ENCODE results near the gene RAB33A. TPM values are rescaled to one million over a fixed set of nuclear protein-coding genes. Genes with fewer than 3 reads are reported as not detected.

The RAB33A gene
- total RNA-seq, 1 experiment from 2014 or later: not detected

DNA sequence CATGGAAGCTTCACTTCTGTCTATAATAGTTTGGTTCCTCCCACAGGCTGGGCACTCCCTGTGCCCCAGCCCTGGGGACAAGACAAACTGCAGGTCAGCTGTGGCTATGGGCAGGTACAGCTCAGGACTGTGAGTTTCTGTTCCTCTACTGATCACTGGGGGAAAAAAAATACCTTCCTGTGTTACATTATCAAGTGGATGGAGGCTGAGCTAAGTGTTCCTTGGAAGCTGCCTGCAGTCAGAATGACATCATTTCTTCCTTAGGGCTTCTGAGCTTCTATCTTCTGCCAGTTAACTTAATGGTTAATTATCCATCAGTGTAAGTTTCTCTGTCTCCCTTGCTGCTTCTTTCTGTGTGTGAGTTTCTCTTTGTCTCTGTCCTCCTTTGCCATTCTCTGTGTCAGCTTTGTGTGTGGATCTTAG lies 4.6 kb downstream of the RAB33A start:
- no peak overlapping the region for H3K27ac ChIP-seq (ENCODE audit: low read depth, low read length)
- H3K9me3 ChIP-seq (ENCODE audit: control insufficient read depth in 1 of 2, insufficient read depth in 1 of 2, low read depth in 1 of 2, low read length in 2 of 2): no peaks in the 10 kb centered on the region
- no peaks in the 10 kb centered on the region for H4K20me1 ChIP-seq (ENCODE audit: insufficient read depth)
- H2AFZ ChIP-seq (ENCODE audit: low read depth, low read length, poor library complexity, severe bottlenecking): no peak overlapping the region
- H3K36me3 ChIP-seq (ENCODE audit: control insufficient read depth in 1 of 2, insufficient read depth in 2 of 2, low read length in 2 of 2): no peaks in the 10 kb centered on the region
- DNase-seq (ENCODE audit: low read depth, low spot score): no peak
- ChIA-PET RAD21 (ENCODE audit: low non-redundant PET in 1 of 2, low total read pairs in 2 of 2, uncharacterized antibody in 2 of 2, unreplicated experiment in 2 of 2) (no interaction called here), CTCF (no interaction called here), POLR2A (no interaction called here)
- intact Hi-C loops (cut with micrococcal nuclease): no loop called here
- no peak overlapping the region for H3K9ac ChIP-seq (ENCODE audit: low read length)
- no TSS peak for BruUV-seq (replicated peaks)
- no peaks in the 10 kb centered on the region for H3K9me2 ChIP-seq (ENCODE audit: insufficient read depth)
- H3K4me2 ChIP-seq (ENCODE audit: low read length): no peak overlapping the region
- ATAC-seq: no peak
- TF ChIP-seq EZH2phosphoT487 (IDR thresholded peaks at IDR 0.05; ENCODE audit: borderline replicate concordance) (no peak), CEBPB (IDR thresholded peaks at IDR 0.05; ENCODE audit: low read depth) (no peak), ZFX (IDR thresholded peaks at IDR 0.05) (no peak), POLR2AphosphoS5 (IDR thresholded peaks at IDR 0.05; ENCODE audit: low read depth, low read length) (no peak), TCF7L2 (IDR thresholded peaks at IDR 0.05; ENCODE audit: borderline replicate concordance, extremely low read depth, insufficient read depth, insufficient read length) (no peak), SIN3A (IDR thresholded peaks at IDR 0.05; ENCODE audit: low read depth) (no peak), SP1 (IDR thresholded peaks at IDR 0.05; ENCODE audit: low read depth) (no peak), EGR1 (IDR thresholded peaks at IDR 0.05; ENCODE audit: low read depth) (no peak), ZBTB33 (IDR thresholded peaks at IDR 0.05; ENCODE audit: extremely low read depth, insufficient replicate concordance, low read length) (no peak), POLR2A (IDR thresholded peaks at IDR 0.05; ENCODE audit: borderline replicate concordance, extremely low read depth, insufficient read depth, insufficient read length) (no peak)
- TF ChIP-seq, protein P1, sequence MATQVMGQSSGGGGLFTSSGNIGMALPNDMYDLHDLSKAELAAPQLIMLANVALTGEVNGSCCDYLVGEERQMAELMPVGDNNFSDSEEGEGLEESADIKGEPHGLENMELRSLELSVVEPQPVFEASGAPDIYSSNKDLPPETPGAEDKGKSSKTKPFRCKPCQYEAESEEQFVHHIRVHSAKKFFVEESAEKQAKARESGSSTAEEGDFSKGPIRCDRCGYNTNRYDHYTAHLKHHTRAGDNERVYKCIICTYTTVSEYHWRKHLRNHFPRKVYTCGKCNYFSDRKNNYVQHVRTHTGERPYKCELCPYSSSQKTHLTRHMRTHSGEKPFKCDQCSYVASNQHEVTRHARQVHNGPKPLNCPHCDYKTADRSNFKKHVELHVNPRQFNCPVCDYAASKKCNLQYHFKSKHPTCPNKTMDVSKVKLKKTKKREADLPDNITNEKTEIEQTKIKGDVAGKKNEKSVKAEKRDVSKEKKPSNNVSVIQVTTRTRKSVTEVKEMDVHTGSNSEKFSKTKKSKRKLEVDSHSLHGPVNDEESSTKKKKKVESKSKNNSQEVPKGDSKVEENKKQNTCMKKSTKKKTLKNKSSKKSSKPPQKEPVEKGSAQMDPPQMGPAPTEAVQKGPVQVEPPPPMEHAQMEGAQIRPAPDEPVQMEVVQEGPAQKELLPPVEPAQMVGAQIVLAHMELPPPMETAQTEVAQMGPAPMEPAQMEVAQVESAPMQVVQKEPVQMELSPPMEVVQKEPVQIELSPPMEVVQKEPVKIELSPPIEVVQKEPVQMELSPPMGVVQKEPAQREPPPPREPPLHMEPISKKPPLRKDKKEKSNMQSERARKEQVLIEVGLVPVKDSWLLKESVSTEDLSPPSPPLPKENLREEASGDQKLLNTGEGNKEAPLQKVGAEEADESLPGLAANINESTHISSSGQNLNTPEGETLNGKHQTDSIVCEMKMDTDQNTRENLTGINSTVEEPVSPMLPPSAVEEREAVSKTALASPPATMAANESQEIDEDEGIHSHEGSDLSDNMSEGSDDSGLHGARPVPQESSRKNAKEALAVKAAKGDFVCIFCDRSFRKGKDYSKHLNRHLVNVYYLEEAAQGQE (IDR thresholded peaks at IDR 0.05; ENCODE audit: low read depth): no peak
- TF ChIP-seq, protein P2, sequence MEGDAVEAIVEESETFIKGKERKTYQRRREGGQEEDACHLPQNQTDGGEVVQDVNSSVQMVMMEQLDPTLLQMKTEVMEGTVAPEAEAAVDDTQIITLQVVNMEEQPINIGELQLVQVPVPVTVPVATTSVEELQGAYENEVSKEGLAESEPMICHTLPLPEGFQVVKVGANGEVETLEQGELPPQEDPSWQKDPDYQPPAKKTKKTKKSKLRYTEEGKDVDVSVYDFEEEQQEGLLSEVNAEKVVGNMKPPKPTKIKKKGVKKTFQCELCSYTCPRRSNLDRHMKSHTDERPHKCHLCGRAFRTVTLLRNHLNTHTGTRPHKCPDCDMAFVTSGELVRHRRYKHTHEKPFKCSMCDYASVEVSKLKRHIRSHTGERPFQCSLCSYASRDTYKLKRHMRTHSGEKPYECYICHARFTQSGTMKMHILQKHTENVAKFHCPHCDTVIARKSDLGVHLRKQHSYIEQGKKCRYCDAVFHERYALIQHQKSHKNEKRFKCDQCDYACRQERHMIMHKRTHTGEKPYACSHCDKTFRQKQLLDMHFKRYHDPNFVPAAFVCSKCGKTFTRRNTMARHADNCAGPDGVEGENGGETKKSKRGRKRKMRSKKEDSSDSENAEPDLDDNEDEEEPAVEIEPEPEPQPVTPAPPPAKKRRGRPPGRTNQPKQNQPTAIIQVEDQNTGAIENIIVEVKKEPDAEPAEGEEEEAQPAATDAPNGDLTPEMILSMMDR (IDR thresholded peaks at IDR 0.05 in 2 of 3, conservative IDR thresholded peaks at IDR 0.05 in 1 of 3; ENCODE audit: borderline replicate concordance in 1 of 3, insufficient read depth in 1 of 3, low read depth in 2 of 3, low read length in 2 of 3): no peak
- H3K4me3 ChIP-seq (replicated peaks in 1 of 2; ENCODE audit: low read depth in 1 of 2, low read length in 2 of 2): no peak overlapping the region
- no peaks in the 10 kb centered on the region for H3K79me2 ChIP-seq (ENCODE audit: insufficient read depth, low read length)
- 0 out of 4 replicates have a peak, but pooled peaks cover 0 to 9% of the 10 kb centered on the region in 2 experiments for H3K4me1 ChIP-seq (ENCODE audit: control insufficient read depth in 1 of 2, insufficient read depth in 2 of 2, low read length in 2 of 2)
- no peaks in the 10 kb centered on the region for H3K27me3 ChIP-seq (ENCODE audit: insufficient read depth, low read length)

All from HCT116 (cell line).